Endothelial cell of umbilical vein (primary cell): ENCODE results near the gene ARMC8. TPM values are rescaled to one million over a fixed set of nuclear protein-coding genes. Genes with fewer than 3 reads are reported as not detected.

Experiments used
- BruUV-seq: library from RNA; stranded (reverse); fragments of 400-500 nt; replicated peaks from 2 replicates; lab custom pipeline; 2021; lab: Mats Ljungman, UMichigan
- CTCF ChIA-PET: fragments of 300-600, 350-600 bp; sonication (Branson Sonifier 250); formaldehyde crosslinking; loops from one replicate; lab custom pipeline; 2021; ENCODE audit warnings: antibody characterized with exemption, inconsistent platforms; lab: Charles Lee
- POLR2A ChIA-PET: fragments of 300-600, 350-600 bp; sonication (Branson Sonifier 250); formaldehyde crosslinking; loops from one replicate; lab custom pipeline; 2021; ENCODE audit warnings: antibody characterized with exemption, inconsistent platforms; lab: Charles Lee
- DNase-seq: peaks from one replicate; pipeline ENCODE4 v3.0.0-alpha.2; 2011; ENCODE audit warnings: low read depth, low spot score
- FAIRE-seq: peaks from 2 replicates; lab custom pipeline; 2011; peaks lifted over from hg19 to GRCh38; lab: Jason Lieb, UNC
- H2AFZ ChIP-seq: 2 replicates; pipeline ENCODE4 v1.6.0; 2012; ENCODE audit warnings: low read depth, low read length, control low read depth, inconsistent platforms
- H3K27ac ChIP-seq: 2 replicates; pipeline ENCODE4 v1.5.1; 2011; ENCODE audit warnings: low read depth, mild to moderate bottlenecking, control low read depth, low read length, moderate library complexity; ENCODE audit not compliant: insufficient read depth
- H3K27me3 ChIP-seq, 2 experiments: 2 replicates each; pipeline versions ENCODE4 v1.6.0 to v1.6.1; 2011; ENCODE audit warnings: low read length in 2 of 2, mixed read lengths in 1 of 2; ENCODE audit not compliant: control insufficient read depth in 2 of 2, insufficient read depth in 2 of 2
- H3K36me3 ChIP-seq, 2 experiments: 2 replicates in 1 of 2; 3 replicates in 1 of 2; pipeline ENCODE4 v1.5.1; 2011; ENCODE audit warnings: low read length in 2 of 2, mild to moderate bottlenecking in 1 of 2, moderate library complexity in 1 of 2; ENCODE audit not compliant: control insufficient read depth in 2 of 2, insufficient read depth in 2 of 2; ENCODE audit errors: extremely low read depth in 1 of 2
- H3K4me1 ChIP-seq: 3 replicates; pipeline ENCODE4 v1.5.1; 2011; ENCODE audit warnings: mild to moderate bottlenecking, low read length; ENCODE audit not compliant: control insufficient read depth, insufficient read depth; ENCODE audit errors: extremely low read depth
- H3K4me2 ChIP-seq: 2 replicates; pipeline ENCODE4 v1.6.1; 2011; ENCODE audit warnings: low read length, control low read depth, mixed read lengths; ENCODE audit not compliant: insufficient read depth
- H3K4me3 ChIP-seq, 3 experiments: fragments of 200-600 bp in 1 of 3; sonication (generic), shearing (Covaris generic) in 1 of 3; replicated peaks in 1 of 3; 2 replicates each; pipeline ENCODE4 v1.5.1; 2011 to 2016; ENCODE audit warnings: control low read depth in 3 of 3, low read length in 3 of 3, mild to moderate bottlenecking in 2 of 3, inconsistent platforms in 1 of 3, low read depth in 1 of 3, moderate library complexity in 1 of 3; ENCODE audit not compliant: insufficient read depth in 1 of 3
- H3K79me2 ChIP-seq: 2 replicates; pipeline ENCODE4 v1.6.0; 2012; ENCODE audit warnings: low read length, inconsistent platforms; ENCODE audit not compliant: control insufficient read depth, insufficient read depth
- H3K9ac ChIP-seq: replicated peaks from 2 replicates; pipeline ENCODE3; 2011; ENCODE audit warnings: low read length, control low read depth; ENCODE audit not compliant: insufficient read depth; ENCODE audit errors: extremely low read depth
- H3K9me1 ChIP-seq: replicated peaks from 3 replicates; pipeline ENCODE4 v1.6.0; 2011; ENCODE audit warnings: mild to moderate bottlenecking, low read length; ENCODE audit not compliant: control insufficient read depth, insufficient read depth; ENCODE audit errors: extremely low read depth
- H3K9me3 ChIP-seq: replicated peaks from 2 replicates; pipeline ENCODE4 v1.5.1; 2012; ENCODE audit warnings: low read length, inconsistent platforms; ENCODE audit not compliant: control insufficient read depth, insufficient read depth
- H4K20me1 ChIP-seq: replicated peaks from 2 replicates; pipeline ENCODE3; 2011; ENCODE audit warnings: mild to moderate bottlenecking, low read length; ENCODE audit not compliant: control insufficient read depth, insufficient read depth; ENCODE audit errors: extremely low read depth
- CTCF ChIP-seq, 2 donors: IDR thresholded peaks; 1 replicate in 1 of 2; 2 replicates in 1 of 2; pipeline ENCODE4 v1.5.1; 2011; ENCODE audit warnings: low read length in 2 of 2, mild to moderate bottlenecking in 2 of 2, moderate library complexity in 2 of 2, control low read depth in 1 of 2, inconsistent platforms in 1 of 2, low read depth in 1 of 2; ENCODE audit not compliant: insufficient read depth in 1 of 2; ENCODE audit errors: extremely low read depth in 1 of 2
- EZH2 ChIP-seq: IDR thresholded peaks from 2 replicates; pipeline ENCODE4 v1.6.1; 2012; ENCODE audit warnings: borderline replicate concordance, low read depth, mild to moderate bottlenecking, moderate library complexity, low read length, inconsistent platforms; ENCODE audit not compliant: severe bottlenecking
- FOS ChIP-seq: IDR thresholded peaks from 2 replicates; pipeline ENCODE4 v1.6.1; 2011; ENCODE audit warnings: mild to moderate bottlenecking, low read length, moderate library complexity, borderline replicate concordance; ENCODE audit not compliant: insufficient read depth
- GATA2 ChIP-seq: IDR thresholded peaks from 2 replicates; pipeline ENCODE4 v1.7.0; 2011; ENCODE audit warnings: low read depth, mild to moderate bottlenecking, moderate library complexity, mixed read lengths, low read length; ENCODE audit not compliant: insufficient read length, insufficient read depth
- JUN ChIP-seq: IDR thresholded peaks from 2 replicates; pipeline ENCODE4 v1.6.1; 2011; ENCODE audit warnings: borderline replicate concordance, low read depth; ENCODE audit not compliant: insufficient read length, insufficient read depth
- MAX ChIP-seq: IDR thresholded peaks from 2 replicates; pipeline ENCODE4 v1.6.1; 2011; ENCODE audit not compliant: insufficient read depth, insufficient read length
- MYC ChIP-seq: IDR thresholded peaks from one replicate; pipeline ENCODE4 v1.6.1; 2011; ENCODE audit warnings: mild to moderate bottlenecking, low read depth, low read length
- POLR2A ChIP-seq: IDR thresholded peaks from 2 replicates; pipeline ENCODE4 v1.6.1; 2012; ENCODE audit warnings: low read depth, mild to moderate bottlenecking, control low read depth, low read length
- POLR2AphosphoS5 ChIP-seq: IDR thresholded peaks from 2 replicates; pipeline ENCODE4 v1.6.1; 2012; ENCODE audit warnings: low read depth, mild to moderate bottlenecking, control low read depth, low read length, moderate library complexity; ENCODE audit not compliant: insufficient read depth
- dilution Hi-C: fragments of 300-500 bp; cut with MboI; formaldehyde crosslinking; loops from one replicate; pipeline ENCODE4 v1.15.0; 2019; ENCODE audit warnings: low sequenced_read_pairs; ENCODE audit not compliant: extremely low pct_ligation_motif_present
- intact Hi-C: fragments of 100-400 bp; cut with micrococcal nuclease; formaldehyde crosslinking; loops from one replicate; pipeline ENCODE4 v1.10.0; 2022
- polyA plus RNA-seq, 4 experiments: library from polyadenylated mRNA; depleted of rRNA in 3 of 4; stranded (reverse) in 3 of 4; unstranded in 1 of 4; fragments of >200 nt; gene quantifications; 2 replicates each; pipeline versions ENCODE4 v1.2.1 to v1.2.3, GENCODE V29; 2011 to 2012; ENCODE audit warnings: missing spikeins in 1 of 4
- total RNA-seq: library from RNA; stranded (reverse); gene quantifications from 2 replicates; pipeline ENCODE4 v1.2.3, GENCODE V29; 2021

ARMC8 gene
- total and polyA plus RNA-seq, 2 donors (not counting 3 experiments of a cell fraction or from before 2014, with no cell fraction given), result 39.6 to 46.0 TPM

- BruUV-seq, result no TSS peak
- peaks cover 6 to 16% of the 10 kb centered on the region in 2 experiments for H3K36me3 ChIP-seq
- intact Hi-C loops, result no loop called here
- DNase-seq (no peak), FAIRE-seq (no peak)
- H3K9me3 ChIP-seq, result no peaks in the 10 kb centered on the region
- no peaks in the 10 kb centered on the region for H3K79me2 ChIP-seq
- H3K27ac ChIP-seq, result no peak overlapping the region
- ChIA-PET CTCF (no interaction called here), POLR2A (no interaction called here)
- dilution Hi-C loops, result no loop called here
- H3K27me3 ChIP-seq, result no peaks in the 10 kb centered on the region
- H3K4me1 ChIP-seq, result no peaks in the 10 kb centered on the region
- no peaks in the 10 kb centered on the region for H4K20me1 ChIP-seq
- no peak overlapping the region for H3K9ac ChIP-seq
- no peaks in the 10 kb centered on the region for H3K9me1 ChIP-seq
- TF ChIP-seq GATA2 (no peak), MYC (no peak), POLR2A (no peak), POLR2AphosphoS5 (no peak), CTCF (IDR thresholded peaks at IDR 0.05; ENCODE audit: extremely low read depth in 1 of 2, insufficient read depth in 1 of 2, low read depth in 1 of 2, low read length in 2 of 2) (no peak), FOS (no peak)
- no peak overlapping the region for H3K4me3 ChIP-seq
- no peak overlapping the region for H3K4me2 ChIP-seq
- H2AFZ ChIP-seq, result no peak overlapping the region
These were observed 51.6 kb downstream of the ARMC8 start for GRCh38 chr3:138238711-138239110.

GRCh38 chr3:138241061-138241460 lies 54.0 kb downstream of the ARMC8 start:
- FAIRE-seq (no peak), DNase-seq (no peak)
- H3K4me1 ChIP-seq, result no peaks in the 10 kb centered on the region
- no peak overlapping the region for H3K4me2 ChIP-seq
- no peaks in the 10 kb centered on the region for H3K79me2 ChIP-seq
- no peak overlapping the region for H2AFZ ChIP-seq
- H4K20me1 ChIP-seq, result no peaks in the 10 kb centered on the region
- TF ChIP-seq EZH2 (no peak), POLR2A (no peak), JUN (no peak), MYC (no peak), POLR2AphosphoS5 (no peak), CTCF (IDR thresholded peaks at IDR 0.05; ENCODE audit: extremely low read depth in 1 of 2, insufficient read depth in 1 of 2, low read depth in 1 of 2, low read length in 2 of 2) (no peak), MAX (no peak), FOS (no peak), GATA2 (no peak)
- H3K9ac ChIP-seq, result no peak overlapping the region
- H3K36me3 ChIP-seq, result peaks cover 11 to 19% of the 10 kb centered on the region in 2 experiments
- H3K4me3 ChIP-seq, result no peak overlapping the region
- no peaks in the 10 kb centered on the region for H3K9me3 ChIP-seq
- ChIA-PET POLR2A (no interaction called here), CTCF (interaction anchor here (1.1 kb wide), 1 partner anchor 10 kb away, joined by 5 read pairs; no protein-coding TSS in a partner anchor)
- H3K9me1 ChIP-seq, result no peaks in the 10 kb centered on the region
- intact Hi-C loops, result no loop called here
- no TSS peak for BruUV-seq
- dilution Hi-C loops, result no loop called here
- H3K27me3 ChIP-seq, result no peaks in the 10 kb centered on the region
- no peak overlapping the region for H3K27ac ChIP-seq
